Right lung (tissue), 5 donors: ENCODE measurements around the gene SAP30. TPM values are rescaled to one million over a fixed set of nuclear protein-coding genes. Genes with fewer than 3 reads are reported as not detected.

Experiments
- DNase-seq, 2 donors: peaks; one replicate each; pipeline ENCODE4 v3.0.0-alpha.2; 2013
- polyA plus RNA-seq, 5 donors: library from polyadenylated mRNA; unstranded; fragments of 120-200 nt; gene quantifications; one replicate each; pipeline versions ENCODE4 v1.2.1 to v1.2.3, GENCODE V29; 2013; ENCODE audit warnings: inconsistent platforms in 1 of 5, low replicate concordance in 1 of 5; ENCODE audit not compliant: insufficient read length in 5 of 5, insufficient read depth in 1 of 5

SAP30 gene
- polyA plus RNA-seq, 5 donors, result 16.0 to 21.6 (median 19.5) TPM

DNA sequence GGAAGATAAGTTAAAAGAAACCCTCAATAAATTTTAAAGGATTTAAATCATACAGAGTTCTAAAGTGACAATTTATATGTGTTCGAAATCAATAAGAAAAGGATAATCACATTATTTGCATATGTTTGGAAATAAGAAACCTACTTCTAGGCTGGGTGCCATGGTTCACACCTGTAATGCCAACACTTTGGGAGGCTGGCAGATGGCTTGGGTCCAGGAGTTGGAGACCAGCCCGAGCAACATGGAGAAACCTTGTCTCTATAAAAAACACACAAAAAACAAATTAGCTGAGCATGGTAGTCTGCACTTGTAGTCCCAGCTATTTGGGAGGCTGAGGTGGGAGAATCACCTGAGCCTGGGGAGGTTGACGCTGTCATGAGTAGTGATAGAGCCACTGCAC, 8.1 kb upstream of the SAP30 start:
- no peak for DNase-seq

DNA sequence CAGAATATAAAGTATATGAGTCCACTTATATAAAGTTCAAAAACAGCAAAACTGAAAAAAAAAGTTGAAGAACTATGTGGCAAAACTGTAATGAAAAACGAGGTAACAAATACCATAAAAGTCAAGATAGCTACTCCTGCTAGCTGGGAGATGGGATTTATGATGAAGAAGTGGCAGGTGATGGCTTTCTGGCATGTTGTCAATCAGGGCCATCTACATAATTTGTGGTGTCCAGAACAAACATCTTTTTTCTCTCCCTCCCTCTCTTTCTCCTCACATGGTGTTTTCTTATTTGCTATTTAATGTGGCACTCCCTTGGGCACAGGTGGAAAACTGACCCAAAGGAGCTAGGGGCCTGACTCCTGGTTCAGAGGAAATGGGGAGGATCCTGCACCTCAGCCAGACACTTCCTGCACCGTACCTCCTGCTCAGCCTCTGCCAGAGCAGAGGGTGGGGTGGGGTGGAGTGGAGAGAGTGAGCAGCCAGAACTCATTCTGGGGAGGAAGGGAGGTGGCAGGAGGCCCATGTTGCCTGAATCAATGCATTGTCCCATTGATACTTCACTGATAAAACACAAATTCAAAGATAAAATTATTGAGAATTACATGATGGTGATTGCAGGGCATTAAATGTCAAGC, 5.3 kb upstream of the SAP30 start:
- no peak for DNase-seq

DNA sequence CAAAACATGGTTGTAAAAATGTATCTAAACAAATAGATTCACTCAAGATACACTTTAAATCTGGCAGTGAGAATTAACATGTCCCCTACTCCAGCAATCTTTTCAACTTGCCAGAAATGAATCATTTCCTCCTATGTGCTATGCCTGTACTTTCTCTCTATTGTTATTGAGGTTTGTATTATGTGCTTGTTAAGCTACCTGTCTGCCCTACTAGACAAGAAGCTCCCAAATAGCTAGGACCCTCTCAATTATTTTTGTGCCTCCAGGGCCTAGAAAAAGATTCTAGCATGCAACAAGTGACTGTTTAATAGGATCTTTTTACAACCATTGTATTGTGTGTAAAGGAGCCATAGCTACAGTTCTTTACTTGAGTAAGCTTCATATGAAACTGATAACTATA, 3.5 kb upstream of the SAP30 start:
- no peak for DNase-seq

- no peak for DNase-seq
These were observed 2.8 kb upstream of the SAP30 start for GRCh38 chr4:173367946-173368345.

DNA sequence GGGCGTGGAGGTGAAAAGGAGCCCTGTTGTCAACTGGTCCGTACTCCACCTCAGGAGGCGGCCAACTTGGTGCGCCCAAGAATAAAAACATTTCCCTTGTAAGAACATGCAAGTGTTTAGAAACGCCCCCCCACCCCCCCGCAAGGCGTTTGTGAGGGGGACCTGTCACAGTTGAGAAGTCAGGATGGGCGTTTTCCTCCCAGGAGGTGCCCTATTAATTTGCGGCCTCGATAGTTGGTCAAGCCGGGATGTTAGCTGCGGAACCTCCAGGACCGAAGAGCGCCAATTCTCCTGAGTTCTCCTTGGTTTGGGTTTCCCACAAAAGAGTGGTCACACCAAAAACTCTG, 651 bp upstream of the SAP30 start:
- DNase-seq, result no peak

- DNase-seq, result peak; percentile 80 to 81
These were observed 788 bp downstream of the SAP30 start for GRCh38 chr4:173371292-173372192.

DNA sequence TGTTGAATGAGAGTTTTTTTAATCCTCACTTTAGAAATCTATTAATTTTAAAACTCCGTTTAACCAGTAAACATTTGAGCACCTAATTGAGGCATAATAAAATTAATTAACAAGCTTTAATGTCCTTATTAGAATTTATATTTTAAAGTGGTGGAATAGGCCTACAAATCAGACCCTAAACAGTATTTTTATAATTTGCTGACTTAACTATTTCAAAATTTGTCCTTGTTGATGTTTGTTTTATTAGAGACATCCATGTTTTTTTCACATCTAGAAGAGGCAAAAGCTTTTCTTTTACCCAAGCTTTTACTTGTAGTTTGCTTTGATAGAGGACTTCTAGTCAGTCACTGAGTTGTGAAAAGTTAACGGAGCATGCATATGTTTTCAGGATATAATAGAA, 3.8 kb downstream of the SAP30 start:
- DNase-seq, result no peak

- DNase-seq, result no peak
These were observed 9.2 kb downstream of the SAP30 start for GRCh38 chr4:173379929-173380328.

- DNase-seq, result no peak
These were observed 10.2 kb downstream of the SAP30 start for GRCh38 chr4:173380987-173381386.

DNA sequence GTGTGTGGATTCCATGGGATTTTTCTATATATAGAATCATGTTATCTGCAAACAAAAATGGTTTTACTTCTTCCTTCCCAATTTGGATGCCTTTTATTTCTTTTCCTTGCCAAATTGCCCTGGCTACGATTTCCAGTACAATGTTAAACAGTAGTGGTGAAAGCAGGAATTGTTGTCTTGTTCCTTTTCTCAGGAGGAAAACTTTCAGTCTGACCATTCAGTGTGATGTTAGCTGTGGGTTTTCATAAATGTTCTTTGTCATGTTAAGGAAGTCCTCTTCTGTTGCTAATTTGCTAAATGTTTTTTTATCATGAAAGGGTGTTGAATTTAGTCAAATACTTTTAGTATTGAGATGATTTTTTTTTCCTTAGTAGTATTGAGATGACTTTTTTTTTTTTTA, 10.9 kb downstream of the SAP30 start:
- no peak for DNase-seq

GRCh38 chr4:173382349-173382748, 11.6 kb downstream of the SAP30 start:
- no peak for DNase-seq

DNA sequence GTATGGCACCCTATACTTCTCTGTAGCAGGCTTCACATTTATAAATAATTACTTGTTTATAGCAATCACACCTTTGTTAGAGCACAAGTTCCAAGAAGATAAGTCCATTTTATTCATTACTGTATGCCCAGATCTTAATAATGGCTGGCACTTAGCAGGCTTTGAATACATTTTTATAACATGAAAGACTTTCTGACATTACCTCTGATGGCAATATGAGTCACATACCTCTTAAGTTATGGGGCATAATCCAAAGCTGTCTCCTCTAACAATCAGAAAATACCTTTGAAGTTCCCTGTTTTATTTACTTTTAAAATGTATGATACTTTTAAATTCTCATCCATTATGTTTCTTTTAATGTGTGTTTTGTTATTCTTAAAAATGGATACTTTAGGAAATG, 16.0 kb downstream of the SAP30 start:
- no peak for DNase-seq

GRCh38 chr4:173391701-173392100, 20.9 kb downstream of the SAP30 start:
- DNase-seq, result no peak

- DNase-seq, result no peak
These were observed 26.9 kb downstream of the SAP30 start for GRCh38 chr4:173397604-173398003.

GRCh38 chr4:173398220-173398619, 27.5 kb downstream of the SAP30 start:
- no peak for DNase-seq

DNA sequence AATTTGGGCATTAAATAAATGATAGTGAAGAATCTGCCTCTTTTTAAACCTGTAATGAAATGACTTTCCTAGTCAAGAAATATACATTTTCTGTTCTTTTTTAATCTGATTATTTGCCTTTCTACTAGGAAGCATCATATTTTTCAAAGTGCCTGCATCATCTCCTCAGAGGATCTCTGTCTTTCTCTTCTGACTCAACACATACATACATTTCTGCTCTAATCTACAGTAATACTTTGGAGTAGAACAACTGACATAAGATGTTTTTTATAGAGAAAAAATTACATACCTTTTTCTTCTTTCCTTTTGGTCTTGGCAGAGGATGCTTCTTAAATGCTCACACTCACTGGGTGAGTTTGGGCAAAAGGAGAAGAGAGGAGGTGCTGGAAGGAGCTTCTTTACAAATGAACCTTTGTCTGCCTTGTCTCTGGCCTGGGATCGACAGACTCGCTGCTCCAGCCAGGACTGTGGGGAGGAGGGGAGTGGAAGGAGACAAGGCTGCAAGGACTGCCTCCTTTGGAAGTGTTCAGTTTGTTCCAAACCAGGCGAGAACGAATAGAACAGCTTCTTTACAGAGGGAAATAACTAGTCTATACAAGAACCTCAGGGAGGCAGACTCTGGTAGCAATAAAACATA, 28.1 kb downstream of the SAP30 start, which contains the start of gene SCRG1:
Gene SCRG1 (minus strand): TSS at position 338 of the 637 bp plus-strand sequence. CDS start 7,702 bp downstream, outside the sequence.
- no peak for DNase-seq

- no peak for DNase-seq
These were observed 30.3 kb downstream of the SAP30 start for GRCh38 chr4:173401063-173401462.

- DNase-seq, result no peak
These were observed 32.3 kb downstream of the SAP30 start for GRCh38 chr4:173403051-173403450.

DNA sequence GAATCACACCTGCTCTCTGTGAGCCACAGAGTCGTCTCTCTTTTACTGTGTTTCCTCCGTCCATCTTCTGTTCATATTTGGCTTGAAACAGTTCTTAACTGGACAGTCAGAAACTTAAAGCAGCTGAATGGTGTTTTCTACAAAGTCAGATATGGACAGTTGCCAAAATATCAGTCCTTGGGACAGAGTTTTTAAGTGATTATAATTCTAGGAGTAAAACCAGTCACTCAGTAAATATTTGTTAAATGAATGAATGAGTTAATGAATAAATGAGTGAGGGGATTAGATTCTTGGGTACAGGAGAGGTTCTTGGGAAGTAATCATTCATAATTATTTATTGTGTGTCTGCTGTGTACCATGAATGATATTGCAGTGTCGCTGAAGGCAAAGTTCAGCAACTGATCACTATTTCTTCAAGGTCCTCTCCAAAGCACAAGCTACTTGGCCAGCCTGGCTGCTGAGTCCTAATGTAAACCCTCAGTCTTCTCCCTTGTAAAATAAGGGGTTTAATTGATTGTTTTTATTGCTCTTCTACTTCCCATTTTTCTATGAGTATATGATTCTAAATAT, 33.6 kb downstream of the SAP30 start:
- DNase-seq, result no peak

- no peak for DNase-seq
These were observed 35.3 kb downstream of the SAP30 start for GRCh38 chr4:173405840-173406606.

DNA sequence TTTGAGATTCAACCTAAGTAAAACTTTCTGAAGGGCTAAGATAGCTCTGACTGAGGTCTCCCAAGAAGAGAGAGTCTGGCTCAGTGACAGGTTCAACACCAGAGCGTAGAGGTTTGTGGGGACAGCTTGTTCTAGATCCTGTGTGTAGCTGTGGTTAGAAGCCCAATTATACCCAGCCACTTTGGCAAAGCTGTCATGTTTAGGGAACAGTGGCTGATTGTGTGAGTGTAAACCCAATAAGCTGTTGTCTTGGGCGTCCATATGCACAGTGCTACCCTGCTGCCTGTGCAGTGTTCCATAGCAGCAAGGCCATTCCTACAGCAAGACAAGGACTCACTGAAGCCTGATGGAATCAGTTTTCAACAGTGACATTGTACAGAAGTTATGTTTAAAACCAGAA, 39.3 kb downstream of the SAP30 start:
- no peak for DNase-seq
